ENCODE results near the gene GJB3.
"Not testable (repeated sequence)": the region's sequence is repeated elsewhere in the genome, so short reads cannot be mapped to it uniquely, and the experiment has no call there.

Gene GJB3

GRCh38 chr1:34781071-34781843 lies at the start of gene GJB3:
TSS of gene GJB3 (plus strand) at chr1:34781214. CDS start at chr1:34784763, 3,549 bp downstream.
- H3K9me3 ChIP-seq: no peaks in the 10 kb centered on the region
- no peaks in the 10 kb centered on the region for H3K36me3 ChIP-seq (replicated peaks)
- H3K4me3 ChIP-seq: no peak within 1 kb of the TSS
- peaks cover 4% of the 10 kb centered on the region; the same call in 1 of the 2 replicates for H3K27me3 ChIP-seq (ENCODE audit: low read depth)
- in situ Hi-C loops (cut with MboI; ENCODE audit: low sequenced_read_pairs): no loop called here
- no peaks in the 10 kb centered on the region for H3K4me1 ChIP-seq
- no peak for DNase-seq (ENCODE audit: low spot score in 2 of 2)

DNA sequence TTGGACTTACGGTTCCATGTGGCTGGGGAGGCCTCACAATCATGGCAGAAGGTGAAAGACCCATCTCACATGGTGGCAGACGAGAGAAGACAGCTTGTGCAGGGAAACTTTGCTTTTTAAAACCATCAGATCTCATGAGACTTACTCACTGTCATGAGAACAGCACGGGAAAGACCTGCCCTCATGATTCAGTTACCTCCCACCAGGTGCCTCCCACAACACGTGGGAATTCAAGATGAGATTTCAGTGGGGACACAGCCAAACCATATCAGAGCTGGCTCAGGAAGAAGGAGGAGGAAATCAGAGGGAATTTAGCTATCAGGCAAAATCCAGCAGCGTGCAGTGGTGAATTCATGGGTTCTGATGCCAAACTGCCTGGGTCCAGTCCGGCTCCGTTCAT lies 48.2 kb upstream of the GJB3 start:
- H3K27me3 ChIP-seq (ENCODE audit: low read depth); DNase-seq (ENCODE audit: low spot score in 2 of 2); H3K9me3 ChIP-seq; H3K4me1 ChIP-seq; H3K4me3 ChIP-seq; in situ Hi-C loops (cut with MboI; ENCODE audit: low sequenced_read_pairs); H3K36me3 ChIP-seq (replicated peaks): not testable (repeated sequence)

- no peaks in the 10 kb centered on the region for H3K4me1 ChIP-seq
- peaks cover 6% of the 10 kb centered on the region; the same call in 1 of the 2 replicates for H3K27me3 ChIP-seq (ENCODE audit: low read depth)
- in situ Hi-C loops (cut with MboI; ENCODE audit: low sequenced_read_pairs): no loop called here
- H3K36me3 ChIP-seq (replicated peaks): no peaks in the 10 kb centered on the region
- DNase-seq (ENCODE audit: low spot score in 2 of 2): no peak
- no peak overlapping the region for H3K4me3 ChIP-seq
- no peaks in the 10 kb centered on the region for H3K9me3 ChIP-seq
Observed at GRCh38 chr1:34736692-34737091, 44.3 kb upstream of the GJB3 start.

DNA sequence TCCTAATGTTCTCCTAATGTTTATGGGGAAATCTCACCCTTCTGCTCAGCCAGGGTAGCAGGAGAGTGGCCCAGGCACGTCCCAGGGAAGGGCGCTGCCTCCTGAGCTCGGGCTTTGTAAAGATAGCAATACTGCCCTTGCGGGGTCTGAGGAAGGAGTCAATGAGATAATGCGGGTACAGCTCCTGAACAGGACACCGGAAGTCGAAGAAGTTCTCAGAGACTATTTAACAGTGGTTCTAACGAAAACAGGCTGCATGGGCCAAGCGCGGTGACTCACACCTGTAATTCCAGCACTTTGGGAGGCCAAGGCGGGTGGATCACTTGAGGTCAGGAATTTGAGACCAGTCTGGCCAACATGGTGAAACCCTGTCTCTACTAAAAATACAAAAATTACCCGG lies 43.8 kb upstream of the GJB3 start:
- H3K36me3 ChIP-seq (replicated peaks); H3K4me1 ChIP-seq; in situ Hi-C loops (cut with MboI; ENCODE audit: low sequenced_read_pairs); DNase-seq (ENCODE audit: low spot score in 2 of 2); H3K9me3 ChIP-seq; H3K4me3 ChIP-seq; H3K27me3 ChIP-seq (ENCODE audit: low read depth): not testable (repeated sequence)

DNA sequence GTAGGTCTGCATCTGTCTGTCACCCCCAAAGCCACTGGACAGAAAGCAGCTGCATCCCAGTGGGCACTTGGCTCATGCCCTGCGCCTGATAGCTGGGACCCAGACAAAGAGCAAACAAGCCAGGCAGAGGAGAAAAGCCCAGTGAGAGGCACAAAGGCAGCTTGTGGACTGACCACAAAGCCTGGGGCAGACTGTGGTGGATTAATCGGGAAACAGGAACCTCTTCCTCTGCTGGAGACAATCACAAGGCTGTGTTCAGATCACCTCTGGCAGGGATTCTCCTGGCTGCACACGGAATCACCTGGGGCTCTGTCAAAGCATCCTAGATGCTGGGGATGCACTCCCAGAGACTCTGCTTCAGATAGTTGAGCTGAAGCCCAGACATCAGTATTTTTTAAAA lies 41.4 kb upstream of the GJB3 start:
- Histone ChIP-seq H3K27me3 (ENCODE audit: low read depth) (peaks cover 11% of the 10 kb centered on the region; the same call in 1 of the 2 replicates), H3K36me3 (replicated peaks) (no peaks in the 10 kb centered on the region), H3K9me3 (no peaks in the 10 kb centered on the region), H3K4me3 (no peak overlapping the region), H3K4me1 (no peaks in the 10 kb centered on the region)
- in situ Hi-C loops (cut with MboI; ENCODE audit: low sequenced_read_pairs): loop anchor here (10.0 kb wide), 1 partner anchor 1105 kb away; no protein-coding TSS in a partner anchor
- no peak for DNase-seq (ENCODE audit: low spot score in 2 of 2)

- no peak for DNase-seq (ENCODE audit: low spot score in 2 of 2)
Observed at GRCh38 chr1:34740161-34740868, 40.7 kb upstream of the GJB3 start.

DNA sequence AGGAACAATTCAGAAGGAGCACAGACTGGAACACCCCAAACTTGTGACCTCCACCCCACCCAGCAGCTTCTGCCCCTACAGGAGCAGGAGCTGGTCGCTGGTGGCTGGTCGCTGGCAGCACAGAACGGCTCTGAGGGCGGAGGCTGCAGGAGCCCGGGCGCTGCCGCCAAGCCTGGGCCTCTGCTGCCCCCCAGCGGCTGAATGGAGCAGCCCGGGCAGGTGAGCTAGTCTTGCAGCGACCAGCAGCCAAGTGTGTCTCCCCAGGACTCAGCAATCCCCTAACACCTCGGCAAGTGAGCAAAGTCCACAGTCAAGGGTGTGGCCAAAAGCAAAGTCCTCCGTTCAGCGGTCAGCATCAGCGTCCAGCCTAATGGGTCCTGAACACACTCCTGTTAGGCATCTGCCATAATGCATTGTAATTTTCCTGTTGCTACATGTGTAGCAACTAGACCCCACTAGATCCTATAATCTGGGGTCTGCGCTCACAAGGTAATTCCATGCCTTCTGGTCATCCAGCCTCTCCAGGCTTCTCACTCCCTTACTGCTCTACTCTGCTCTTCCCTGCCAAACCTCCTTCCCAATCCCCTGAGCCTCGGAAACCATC lies 38.2 kb upstream of the GJB3 start:
- peak; percentile 61 to 87 for DNase-seq (ENCODE audit: low spot score in 2 of 2)
- Histone ChIP-seq H3K27me3 (ENCODE audit: low read depth) (peaks cover 5% of the 10 kb centered on the region; the same call in 1 of the 2 replicates), H3K4me1 (no peaks in the 10 kb centered on the region), H3K36me3 (replicated peaks) (no peaks in the 10 kb centered on the region), H3K4me3 (no peak overlapping the region), H3K9me3 (no peaks in the 10 kb centered on the region)
- in situ Hi-C loops (cut with MboI; ENCODE audit: low sequenced_read_pairs): loop anchor here (10.0 kb wide), 1 partner anchor 1108 kb away; no protein-coding TSS in a partner anchor

More at GRCh38 chr1:34740161-34740868, 40.7 kb upstream of the GJB3 start:
- Histone ChIP-seq H3K4me3 (no peak overlapping the region), H3K36me3 (replicated peaks) (no peaks in the 10 kb centered on the region), H3K9me3 (no peaks in the 10 kb centered on the region), H3K4me1 (no peaks in the 10 kb centered on the region), H3K27me3 (ENCODE audit: low read depth) (peaks cover 11% of the 10 kb centered on the region; the same call in 1 of the 2 replicates)
- in situ Hi-C loops (cut with MboI; ENCODE audit: low sequenced_read_pairs): loop anchor here (10.0 kb wide), 1 partner anchor 1106 kb away; no protein-coding TSS in a partner anchor

DNA sequence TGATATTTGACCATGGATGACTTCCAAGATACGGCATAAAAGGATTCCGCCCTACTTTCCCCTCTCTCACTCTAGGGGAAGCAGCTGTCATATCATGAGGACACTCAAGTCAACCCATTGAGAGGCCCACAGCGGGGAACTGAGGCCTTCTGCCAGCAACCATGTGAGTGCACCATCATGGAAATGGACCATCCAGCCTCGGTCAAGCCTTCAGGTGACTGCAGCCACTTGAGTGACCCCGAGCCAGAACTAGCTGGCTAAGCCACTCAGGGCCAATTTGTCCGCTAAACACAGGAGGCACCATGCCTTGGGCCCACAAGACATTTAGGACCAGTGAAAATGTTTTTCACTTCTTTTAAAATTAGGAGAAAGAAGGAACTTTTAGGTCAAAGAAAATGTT lies 37.2 kb upstream of the GJB3 start:
- DNase-seq (ENCODE audit: low spot score in 2 of 2): no peak
- in situ Hi-C loops (cut with MboI; ENCODE audit: low sequenced_read_pairs): loop anchor here (10.0 kb wide), 1 partner anchor 1109 kb away; no protein-coding TSS in a partner anchor
- no peak overlapping the region for H3K4me3 ChIP-seq
- H3K9me3 ChIP-seq: no peaks in the 10 kb centered on the region
- no peaks in the 10 kb centered on the region for H3K36me3 ChIP-seq (replicated peaks)
- peaks cover 5% of the 10 kb centered on the region; the same call in 1 of the 2 replicates for H3K27me3 ChIP-seq (ENCODE audit: low read depth)
- H3K4me1 ChIP-seq: no peaks in the 10 kb centered on the region

GRCh38 chr1:34744851-34745250 lies 36.2 kb upstream of the GJB3 start:
- Histone ChIP-seq H3K9me3 (no peaks in the 10 kb centered on the region), H3K4me1 (no peaks in the 10 kb centered on the region), H3K27me3 (ENCODE audit: low read depth) (peaks cover 5% of the 10 kb centered on the region; the same call in 1 of the 2 replicates), H3K4me3 (no peak overlapping the region), H3K36me3 (replicated peaks) (no peaks in the 10 kb centered on the region)
- DNase-seq (ENCODE audit: low spot score in 2 of 2): no peak
- in situ Hi-C loops (cut with MboI; ENCODE audit: low sequenced_read_pairs): loop anchor here (10.0 kb wide), 1 partner anchor 1110 kb away; no protein-coding TSS in a partner anchor

- Histone ChIP-seq H3K4me3 (no peak overlapping the region), H3K27me3 (ENCODE audit: low read depth) (peaks cover 5% of the 10 kb centered on the region; the same call in 1 of the 2 replicates), H3K9me3 (no peaks in the 10 kb centered on the region), H3K36me3 (replicated peaks) (no peaks in the 10 kb centered on the region), H3K4me1 (no peaks in the 10 kb centered on the region)
- DNase-seq (ENCODE audit: low spot score in 2 of 2): no peak
- in situ Hi-C loops (cut with MboI; ENCODE audit: low sequenced_read_pairs): loop anchor here (10.0 kb wide), 1 partner anchor 1111 kb away; no protein-coding TSS in a partner anchor
Observed at GRCh38 chr1:34745666-34746065, 35.3 kb upstream of the GJB3 start.

GRCh38 chr1:34746101-34746500 lies 34.9 kb upstream of the GJB3 start:
- Histone ChIP-seq H3K27me3 (ENCODE audit: low read depth) (peaks cover 5% of the 10 kb centered on the region; the same call in 1 of the 2 replicates), H3K4me1 (no peaks in the 10 kb centered on the region), H3K9me3 (no peaks in the 10 kb centered on the region), H3K36me3 (replicated peaks) (no peaks in the 10 kb centered on the region), H3K4me3 (no peak overlapping the region)
- no peak for DNase-seq (ENCODE audit: low spot score in 2 of 2)
- in situ Hi-C loops (cut with MboI; ENCODE audit: low sequenced_read_pairs): loop anchor here (10.0 kb wide), 1 partner anchor 1111 kb away; no protein-coding TSS in a partner anchor

DNA sequence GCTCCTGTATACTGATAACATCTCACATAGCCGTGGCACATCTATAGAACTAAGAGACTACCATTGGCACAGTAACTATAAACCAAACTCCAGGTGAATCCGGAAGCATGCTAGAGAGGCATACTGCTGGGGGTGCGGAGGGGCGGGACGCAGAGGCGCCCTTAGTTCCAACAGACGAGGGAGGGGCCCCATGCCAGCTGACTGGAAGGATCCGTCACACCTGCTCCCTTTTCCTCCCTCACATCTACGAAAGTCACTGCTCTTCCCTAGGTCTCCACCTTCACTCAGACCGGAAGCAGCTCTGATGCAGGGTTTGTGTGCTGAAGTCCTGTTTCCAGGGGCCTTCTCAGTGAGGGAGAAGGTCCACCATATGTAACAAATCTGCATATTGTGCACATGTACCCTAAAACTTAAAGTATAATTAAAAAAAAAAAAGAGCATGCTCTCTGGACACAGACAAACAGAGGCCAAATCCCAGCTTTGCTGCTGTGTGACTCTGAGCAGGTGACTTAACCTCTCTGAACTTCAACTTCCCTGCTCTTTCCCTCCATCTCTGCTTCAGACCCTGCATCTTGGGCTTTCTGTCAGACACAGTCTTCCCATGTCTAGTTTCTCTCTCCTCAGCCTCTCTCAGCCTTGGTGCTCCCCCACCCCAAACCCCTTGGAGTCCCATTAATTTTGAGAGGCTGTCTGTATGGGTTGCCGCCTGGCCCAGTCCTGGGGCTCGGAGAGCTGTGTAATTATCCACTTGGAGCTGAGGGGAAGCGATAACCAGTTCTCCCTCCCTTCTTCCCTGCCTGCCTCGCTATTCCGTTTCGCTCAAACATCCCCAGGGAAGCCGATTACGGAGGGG lies 34.0 kb upstream of the GJB3 start:
- Histone ChIP-seq H3K9me3 (no peaks in the 10 kb centered on the region), H3K4me3 (no peak overlapping the region), H3K27me3 (ENCODE audit: low read depth) (peaks cover 5% of the 10 kb centered on the region; the same call in 1 of the 2 replicates), H3K36me3 (replicated peaks) (no peaks in the 10 kb centered on the region), H3K4me1 (no peaks in the 10 kb centered on the region)
- DNase-seq (ENCODE audit: low spot score in 2 of 2): no peak
- in situ Hi-C loops (cut with MboI; ENCODE audit: low sequenced_read_pairs): loop anchor here (10.0 kb wide), 1 partner anchor 1112 kb away; no protein-coding TSS in a partner anchor

DNA sequence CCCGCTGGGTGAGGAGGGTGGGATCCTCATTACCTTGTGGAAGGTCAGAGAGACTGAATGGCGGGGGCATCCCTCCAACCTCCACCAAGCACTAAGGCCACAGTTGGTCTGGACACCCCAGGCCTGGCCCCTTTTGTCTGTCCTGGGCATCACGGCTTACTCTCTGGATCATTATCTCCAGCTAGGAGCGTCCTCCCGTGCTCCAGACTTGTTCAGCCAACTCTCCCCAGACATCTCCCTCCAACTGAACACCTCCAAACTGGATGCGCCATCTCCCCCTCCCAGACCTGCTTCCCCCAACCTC lies 33.4 kb upstream of the GJB3 start:
- Histone ChIP-seq H3K27me3 (ENCODE audit: low read depth) (peaks cover 5% of the 10 kb centered on the region; the same call in 1 of the 2 replicates), H3K4me3 (no peak overlapping the region)

More for the DNA sequence above, 33.4 kb upstream of the GJB3 start:
- Histone ChIP-seq H3K9me3 (no peaks in the 10 kb centered on the region), H3K4me1 (no peaks in the 10 kb centered on the region), H3K36me3 (replicated peaks) (no peaks in the 10 kb centered on the region)
- DNase-seq (ENCODE audit: low spot score in 2 of 2): no peak
- in situ Hi-C loops (cut with MboI; ENCODE audit: low sequenced_read_pairs): loop anchor here (10.0 kb wide), 1 partner anchor 1113 kb away; no protein-coding TSS in a partner anchor

Measured in HAP-1 (cell line).